Effector memory CD8-positive, alpha-beta T cell (primary cell): ENCODE data around the gene TFAM.

ENCODE experiments used
- ATAC-seq: fragments of 150-1000 bp; cut with Tn5 transposase; replicated peaks from 2 replicates; pipeline ENCODE4 v1.10.0; 2021; ENCODE audit warnings: mild to moderate bottlenecking, moderate library complexity
- DNase-seq, 3 experiments: peaks; one replicate each; pipeline ENCODE4 v3.0.0; 2021
- H3K27ac Mint-ChIP-seq, 2 donors: one replicate each; pipeline ENCODE4 v1.8.0; 2022; ENCODE audit warnings: mild to moderate bottlenecking in 2 of 2, mixed read lengths in 2 of 2, moderate library complexity in 2 of 2
- H3K27me3 Mint-ChIP-seq, 2 donors: one replicate each; pipeline ENCODE4 v1.8.0; 2022; ENCODE audit warnings: mixed read lengths in 2 of 2
- H3K36me3 Mint-ChIP-seq: one replicate; pipeline ENCODE4 v1.8.0; 2022; ENCODE audit warnings: mild to moderate bottlenecking, moderate library complexity, mixed read lengths; ENCODE audit not compliant: insufficient read depth
- H3K4me1 Mint-ChIP-seq, 2 donors: one replicate each; pipeline ENCODE4 v1.8.0; 2022; ENCODE audit warnings: low read depth in 2 of 2, mixed read lengths in 2 of 2
- H3K4me3 Mint-ChIP-seq, 2 donors: one replicate each; pipeline ENCODE4 v1.8.0; 2022; ENCODE audit warnings: mild to moderate bottlenecking in 2 of 2, mixed read lengths in 2 of 2, moderate library complexity in 2 of 2
- H3K9me3 Mint-ChIP-seq, 2 donors: one replicate each; pipeline ENCODE4 v1.8.0; 2022; ENCODE audit warnings: mixed read lengths in 2 of 2

The TFAM gene

GRCh38 chr10:58358947-58359346 is 26.3 kb upstream of the TFAM start:
- H3K4me1 Mint-ChIP-seq = peaks cover 14 to 22% of the 10 kb centered on the region in 2 donors
- no peak for DNase-seq
- no peak overlapping the region for H3K27ac Mint-ChIP-seq
- peaks cover 9% of the 10 kb centered on the region for H3K36me3 Mint-ChIP-seq
- H3K4me3 Mint-ChIP-seq = no peak overlapping the region
- no peak for ATAC-seq
- no peaks in the 10 kb centered on the region for H3K27me3 Mint-ChIP-seq
- no peaks in the 10 kb centered on the region for H3K9me3 Mint-ChIP-seq

- Mint-ChIP-seq H3K4me3 (no peak overlapping the region), H3K27me3 (no peaks in the 10 kb centered on the region), H3K4me1 (peaks cover 14 to 22% of the 10 kb centered on the region in 2 donors), H3K27ac (peak overlapping the region in 1 of 2 donors; percentile 6), H3K36me3 (peaks cover 11% of the 10 kb centered on the region), H3K9me3 (no peaks in the 10 kb centered on the region)
- ATAC-seq (no peak), DNase-seq (no peak)
These were observed 25.7 kb upstream of the TFAM start for GRCh38 chr10:58359541-58359940.

- peak overlapping the region in 1 of 2 donors; percentile 6 for H3K27ac Mint-ChIP-seq
- H3K4me3 Mint-ChIP-seq = no peak overlapping the region
- no peak for DNase-seq
- peaks cover 11% of the 10 kb centered on the region for H3K36me3 Mint-ChIP-seq
- H3K27me3 Mint-ChIP-seq = no peaks in the 10 kb centered on the region
- no peak for ATAC-seq
- H3K9me3 Mint-ChIP-seq = no peaks in the 10 kb centered on the region
- peaks cover 13 to 17% of the 10 kb centered on the region in 2 donors for H3K4me1 Mint-ChIP-seq
These were observed 24.7 kb upstream of the TFAM start for GRCh38 chr10:58360412-58361004.

- ATAC-seq (no peak), DNase-seq (no peak)
- Mint-ChIP-seq H3K9me3 (no peaks in the 10 kb centered on the region), H3K36me3 (peaks cover 11% of the 10 kb centered on the region), H3K4me3 (no peak overlapping the region), H3K4me1 (peaks cover 13% of the 10 kb centered on the region in 2 donors), H3K27me3 (no peaks in the 10 kb centered on the region), H3K27ac (no peak overlapping the region)
These were observed 23.9 kb upstream of the TFAM start for GRCh38 chr10:58361353-58361752.

GRCh38 chr10:58362027-58362789 is 23.0 kb upstream of the TFAM start:
- ATAC-seq (no peak), DNase-seq (no peak)
- Mint-ChIP-seq H3K27me3 (no peaks in the 10 kb centered on the region), H3K9me3 (no peaks in the 10 kb centered on the region), H3K4me1 (peaks cover 9 to 10% of the 10 kb centered on the region in 2 donors), H3K36me3 (peaks cover 11% of the 10 kb centered on the region), H3K4me3 (no peak overlapping the region), H3K27ac (no peak overlapping the region)

- Mint-ChIP-seq H3K4me1 (no peaks in the 10 kb centered on the region), H3K9me3 (no peaks in the 10 kb centered on the region), H3K36me3 (peaks cover 11% of the 10 kb centered on the region), H3K4me3 (no peak overlapping the region), H3K27me3 (no peaks in the 10 kb centered on the region), H3K27ac (no peak overlapping the region)
- ATAC-seq = no peak
- no peak for DNase-seq
These were observed 18.1 kb upstream of the TFAM start for GRCh38 chr10:58367069-58367468.

- H3K36me3 Mint-ChIP-seq = no peaks in the 10 kb centered on the region
- DNase-seq (no peak), ATAC-seq (no peak)
- no peaks in the 10 kb centered on the region for H3K9me3 Mint-ChIP-seq
- H3K27me3 Mint-ChIP-seq = no peaks in the 10 kb centered on the region
- H3K27ac Mint-ChIP-seq = no peak overlapping the region
- H3K4me3 Mint-ChIP-seq = no peak overlapping the region
- no peaks in the 10 kb centered on the region for H3K4me1 Mint-ChIP-seq
These were observed 13.7 kb upstream of the TFAM start for GRCh38 chr10:58371473-58371872.

GRCh38 chr10:58372607-58373441 is 12.4 kb upstream of the TFAM start:
- Mint-ChIP-seq H3K4me1 (no peaks in the 10 kb centered on the region), H3K27me3 (no peaks in the 10 kb centered on the region), H3K27ac (no peak overlapping the region), H3K9me3 (no peaks in the 10 kb centered on the region), H3K36me3 (no peaks in the 10 kb centered on the region), H3K4me3 (no peak overlapping the region)
- ATAC-seq (no peak), DNase-seq (no peak)

GRCh38 chr10:58373442-58373827 is 11.8 kb upstream of the TFAM start:
- no peak for ATAC-seq
- Mint-ChIP-seq H3K4me3 (no peak overlapping the region), H3K27me3 (no peaks in the 10 kb centered on the region), H3K27ac (no peak overlapping the region), H3K9me3 (no peaks in the 10 kb centered on the region), H3K4me1 (no peaks in the 10 kb centered on the region), H3K36me3 (no peaks in the 10 kb centered on the region)
- no peak for DNase-seq

GRCh38 chr10:58382489-58382995 is 2.7 kb upstream of the TFAM start:
- no peaks in the 10 kb centered on the region for H3K9me3 Mint-ChIP-seq
- no peak for ATAC-seq
- DNase-seq = no peak

GRCh38 chr10:58384095-58384494 is 1.1 kb upstream of the TFAM start:
- Mint-ChIP-seq H3K9me3 (no peaks in the 10 kb centered on the region), H3K4me3 (peak overlapping the region; percentile 98 to 99), H3K4me1 (peaks cover 19 to 40% of the 10 kb centered on the region in 2 donors), H3K27ac (peak overlapping the region; percentile 99), H3K27me3 (no peaks in the 10 kb centered on the region), H3K36me3 (peaks cover 33% of the 10 kb centered on the region)
- ATAC-seq (peak; percentile 55), DNase-seq (peak in 1 of 3 experiments; percentile 1)

More at GRCh38 chr10:58382489-58382995, 2.7 kb upstream of the TFAM start:
- peak overlapping the region in 1 of 2 donors; percentile 19 for H3K27ac Mint-ChIP-seq
- peaks cover 19% of the 10 kb centered on the region for H3K36me3 Mint-ChIP-seq
- H3K27me3 Mint-ChIP-seq = no peaks in the 10 kb centered on the region
- no peak overlapping the region for H3K4me3 Mint-ChIP-seq
- H3K4me1 Mint-ChIP-seq = peaks cover 19 to 32% of the 10 kb centered on the region in 2 donors

- no peaks in the 10 kb centered on the region for H3K9me3 Mint-ChIP-seq
These were observed 639 bp upstream of the TFAM start for GRCh38 chr10:58384544-58384998.

GRCh38 chr10:58385784-58386112 is 538 bp downstream of the TFAM start:
- peaks cover 45% of the 10 kb centered on the region for H3K36me3 Mint-ChIP-seq

More at GRCh38 chr10:58384544-58384998, 639 bp upstream of the TFAM start:
- no peaks in the 10 kb centered on the region for H3K27me3 Mint-ChIP-seq
- H3K36me3 Mint-ChIP-seq = peaks cover 38% of the 10 kb centered on the region
- ATAC-seq = peak; percentile 0
- H3K4me3 Mint-ChIP-seq = peak overlapping the region; percentile 98 to 99
- H3K27ac Mint-ChIP-seq = peak overlapping the region; percentile 99
- peak in 2 of 3 experiments; percentile 3 to 8 for DNase-seq
- peaks cover 19 to 43% of the 10 kb centered on the region in 2 donors for H3K4me1 Mint-ChIP-seq

More at GRCh38 chr10:58385784-58386112, 538 bp downstream of the TFAM start:
- no peaks in the 10 kb centered on the region for H3K9me3 Mint-ChIP-seq
- H3K4me1 Mint-ChIP-seq = peaks cover 19 to 51% of the 10 kb centered on the region in 2 donors
- no peaks in the 10 kb centered on the region for H3K27me3 Mint-ChIP-seq
- peak overlapping the region; percentile 99 for H3K27ac Mint-ChIP-seq
- DNase-seq (no peak), ATAC-seq (no peak)
- peak overlapping the region; percentile 98 to 99 for H3K4me3 Mint-ChIP-seq
